ENCODE measurements around the gene CDH23.

DNA sequence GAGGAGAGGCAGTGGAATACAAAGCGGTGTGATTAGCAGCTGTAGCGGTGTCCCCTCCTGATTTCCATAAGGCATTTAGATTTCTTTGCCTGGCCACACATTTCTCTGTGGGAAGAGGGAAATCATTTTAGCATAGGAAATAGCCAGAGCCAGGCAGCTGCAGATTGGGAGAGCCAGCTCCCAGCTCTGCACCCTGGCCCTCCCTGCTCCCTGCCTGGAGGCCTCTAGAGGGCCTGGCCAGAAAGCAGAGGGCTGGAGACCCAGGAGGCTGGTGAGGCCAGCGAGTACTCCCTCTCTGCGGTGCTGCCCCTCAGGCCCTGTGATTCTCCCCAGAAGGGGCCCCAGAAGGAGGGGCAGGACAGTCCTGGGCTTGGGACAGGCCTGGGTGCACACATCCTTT is 237.2 kb downstream of the CDH23 start:
- TF ChIP-seq, protein P1, sequence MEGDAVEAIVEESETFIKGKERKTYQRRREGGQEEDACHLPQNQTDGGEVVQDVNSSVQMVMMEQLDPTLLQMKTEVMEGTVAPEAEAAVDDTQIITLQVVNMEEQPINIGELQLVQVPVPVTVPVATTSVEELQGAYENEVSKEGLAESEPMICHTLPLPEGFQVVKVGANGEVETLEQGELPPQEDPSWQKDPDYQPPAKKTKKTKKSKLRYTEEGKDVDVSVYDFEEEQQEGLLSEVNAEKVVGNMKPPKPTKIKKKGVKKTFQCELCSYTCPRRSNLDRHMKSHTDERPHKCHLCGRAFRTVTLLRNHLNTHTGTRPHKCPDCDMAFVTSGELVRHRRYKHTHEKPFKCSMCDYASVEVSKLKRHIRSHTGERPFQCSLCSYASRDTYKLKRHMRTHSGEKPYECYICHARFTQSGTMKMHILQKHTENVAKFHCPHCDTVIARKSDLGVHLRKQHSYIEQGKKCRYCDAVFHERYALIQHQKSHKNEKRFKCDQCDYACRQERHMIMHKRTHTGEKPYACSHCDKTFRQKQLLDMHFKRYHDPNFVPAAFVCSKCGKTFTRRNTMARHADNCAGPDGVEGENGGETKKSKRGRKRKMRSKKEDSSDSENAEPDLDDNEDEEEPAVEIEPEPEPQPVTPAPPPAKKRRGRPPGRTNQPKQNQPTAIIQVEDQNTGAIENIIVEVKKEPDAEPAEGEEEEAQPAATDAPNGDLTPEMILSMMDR (IDR thresholded peaks at IDR 0.05) = no peak
- TF ChIP-seq POLR2A (IDR thresholded peaks at IDR 0.05) = no peak

Data from adrenal gland (tissue), 5 donors.